GM03348 (cell line): ENCODE results near the gene ADAP2.
"Not testable (repeated sequence)": the region's sequence is repeated elsewhere in the genome, so short reads cannot be mapped to it uniquely, and the experiment has no call there.

ENCODE experiments used
- DNase-seq: peaks from one replicate; pipeline ENCODE4 v3.0.0; 2012; ENCODE audit warnings: low spot score

Gene ADAP2

DNA sequence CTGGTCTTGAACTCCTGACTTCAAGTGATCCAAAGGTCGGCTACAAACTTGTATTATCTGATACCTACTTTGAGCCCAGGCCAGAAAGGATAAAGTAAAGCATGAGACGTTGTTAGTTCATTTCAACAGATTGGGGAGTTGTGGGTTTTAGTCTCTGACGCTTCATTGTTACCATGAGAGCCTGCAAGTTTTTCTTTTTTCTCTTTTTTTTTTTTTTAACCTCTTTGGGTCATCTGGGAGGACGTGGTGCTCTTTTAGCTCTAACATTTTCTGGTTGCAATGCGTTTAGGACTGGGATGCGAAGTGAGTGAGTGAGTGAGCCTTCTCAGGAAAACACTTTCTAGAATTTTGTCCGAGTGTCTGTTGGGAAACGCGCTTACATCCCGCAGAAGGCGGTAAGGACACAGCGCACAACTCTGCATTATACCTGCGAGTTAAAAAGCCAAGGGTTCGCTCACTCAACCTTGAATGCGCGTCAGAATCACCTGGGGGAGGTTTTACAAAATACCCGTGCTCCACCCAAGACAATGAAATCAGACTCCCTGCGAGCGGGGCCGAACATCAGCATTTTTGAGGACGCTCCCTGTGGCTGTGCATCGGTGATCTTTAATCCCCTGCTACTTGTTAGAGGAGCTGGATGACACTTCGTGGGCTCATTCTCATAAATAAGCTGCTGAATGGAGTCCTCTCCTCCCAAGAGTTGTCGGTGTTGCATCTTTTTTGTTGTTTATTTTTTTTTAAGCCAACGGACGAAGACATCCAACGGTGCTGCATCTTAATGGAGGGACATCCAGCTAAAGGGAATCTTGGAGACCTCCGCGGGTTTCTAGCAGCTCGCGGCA, 48.5 kb downstream of the ADAP2 start:
- DNase-seq = peak; percentile 47

DNA sequence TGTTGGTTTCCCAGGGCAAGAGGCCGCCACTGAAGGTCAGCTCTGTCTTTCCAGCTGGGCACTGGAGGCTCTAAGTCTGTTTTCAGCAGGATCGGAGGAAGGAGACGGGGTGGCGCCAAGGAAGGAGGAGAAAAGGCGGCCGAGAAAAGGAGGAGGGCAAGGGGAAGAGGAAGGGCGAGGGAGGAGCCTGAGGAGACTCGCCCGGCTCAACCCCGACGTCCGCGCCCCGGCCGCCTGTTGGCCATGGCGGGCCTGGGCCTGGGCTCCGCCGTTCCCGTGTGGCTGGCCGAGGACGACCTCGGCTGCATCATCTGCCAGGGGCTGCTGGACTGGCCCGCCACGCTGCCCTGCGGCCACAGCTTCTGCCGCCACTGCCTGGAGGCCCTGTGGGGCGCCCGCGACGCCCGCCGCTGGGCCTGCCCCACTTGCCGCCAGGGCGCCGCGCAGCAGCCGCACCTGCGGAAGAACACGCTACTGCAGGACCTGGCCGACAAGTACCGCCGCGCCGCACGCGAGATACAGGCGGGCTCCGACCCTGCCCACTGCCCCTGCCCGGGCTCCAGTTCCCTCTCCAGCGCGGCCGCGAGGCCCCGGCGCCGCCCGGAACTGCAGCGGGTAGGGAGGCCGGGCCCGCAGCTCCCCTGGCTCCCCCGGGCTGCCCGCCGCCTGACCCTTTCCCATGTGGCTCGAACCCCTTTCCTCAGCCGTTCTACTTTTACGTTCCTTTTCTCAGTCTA, 49.3 kb downstream of the ADAP2 start, which contains the start of gene RNF135:
RNF135 (plus strand) TSS at position 209 of the 737 bp plus-strand sequence; CDS start at position 244, 35 bp downstream.
- peak; percentile 97 for DNase-seq

DNA sequence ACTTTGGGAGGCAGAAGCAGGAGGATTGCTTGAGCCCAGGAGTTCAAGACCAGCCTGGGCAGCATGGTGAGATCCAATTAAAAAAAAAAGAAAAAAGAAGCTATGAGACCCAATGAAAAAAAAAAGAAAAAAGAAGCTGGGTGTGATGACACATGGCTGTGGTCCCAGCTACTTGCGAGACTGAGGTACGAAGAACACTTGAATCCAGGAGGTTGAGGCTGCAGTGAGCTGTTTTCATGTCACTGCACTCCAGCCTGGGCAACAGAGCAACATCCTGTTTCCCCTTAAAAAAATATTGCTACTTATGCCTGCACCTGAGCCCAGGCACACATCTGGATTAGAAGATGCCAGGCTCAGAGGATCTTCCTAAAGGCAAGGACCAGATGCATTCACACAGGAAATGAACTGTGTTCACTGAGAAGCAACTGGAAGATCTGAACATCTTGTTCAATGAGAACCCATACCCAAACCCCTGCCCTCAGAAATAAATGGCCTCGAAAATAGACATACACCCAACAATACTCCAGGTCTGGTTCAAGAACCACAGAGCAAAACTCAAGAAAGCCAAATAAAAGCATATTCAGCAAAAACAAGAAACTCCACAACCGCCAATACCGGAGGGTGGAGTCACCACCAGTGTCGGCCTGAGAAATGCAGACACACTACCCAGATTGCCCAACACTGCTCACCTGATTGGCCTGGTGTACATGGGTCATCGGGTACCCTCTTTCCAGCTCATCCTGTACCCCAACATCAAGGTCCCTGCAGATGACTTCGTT, 53.5 kb downstream of the ADAP2 start:
- no peak for DNase-seq

DNA sequence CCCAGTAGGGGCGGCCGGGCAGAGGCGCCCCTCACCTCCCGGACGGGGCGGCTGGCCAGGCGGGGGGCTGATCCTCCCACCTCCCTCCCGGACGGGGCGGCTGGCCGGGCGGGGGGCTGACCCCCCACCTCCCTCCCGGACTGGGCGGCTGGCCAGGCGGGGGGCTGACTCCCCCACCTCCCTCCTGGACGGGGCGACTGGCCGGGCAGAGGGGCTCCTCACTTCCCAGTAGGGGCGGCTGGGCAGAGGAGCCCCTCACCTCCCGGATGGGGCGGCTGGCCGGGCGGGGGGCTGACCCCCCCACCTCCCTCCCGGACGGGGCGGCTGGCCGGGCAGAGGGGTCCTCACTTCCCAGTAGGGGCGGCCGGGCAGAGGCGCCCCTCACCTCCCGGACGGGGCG, 58.2 kb downstream of the ADAP2 start:
- not testable (repeated sequence) for DNase-seq

DNA sequence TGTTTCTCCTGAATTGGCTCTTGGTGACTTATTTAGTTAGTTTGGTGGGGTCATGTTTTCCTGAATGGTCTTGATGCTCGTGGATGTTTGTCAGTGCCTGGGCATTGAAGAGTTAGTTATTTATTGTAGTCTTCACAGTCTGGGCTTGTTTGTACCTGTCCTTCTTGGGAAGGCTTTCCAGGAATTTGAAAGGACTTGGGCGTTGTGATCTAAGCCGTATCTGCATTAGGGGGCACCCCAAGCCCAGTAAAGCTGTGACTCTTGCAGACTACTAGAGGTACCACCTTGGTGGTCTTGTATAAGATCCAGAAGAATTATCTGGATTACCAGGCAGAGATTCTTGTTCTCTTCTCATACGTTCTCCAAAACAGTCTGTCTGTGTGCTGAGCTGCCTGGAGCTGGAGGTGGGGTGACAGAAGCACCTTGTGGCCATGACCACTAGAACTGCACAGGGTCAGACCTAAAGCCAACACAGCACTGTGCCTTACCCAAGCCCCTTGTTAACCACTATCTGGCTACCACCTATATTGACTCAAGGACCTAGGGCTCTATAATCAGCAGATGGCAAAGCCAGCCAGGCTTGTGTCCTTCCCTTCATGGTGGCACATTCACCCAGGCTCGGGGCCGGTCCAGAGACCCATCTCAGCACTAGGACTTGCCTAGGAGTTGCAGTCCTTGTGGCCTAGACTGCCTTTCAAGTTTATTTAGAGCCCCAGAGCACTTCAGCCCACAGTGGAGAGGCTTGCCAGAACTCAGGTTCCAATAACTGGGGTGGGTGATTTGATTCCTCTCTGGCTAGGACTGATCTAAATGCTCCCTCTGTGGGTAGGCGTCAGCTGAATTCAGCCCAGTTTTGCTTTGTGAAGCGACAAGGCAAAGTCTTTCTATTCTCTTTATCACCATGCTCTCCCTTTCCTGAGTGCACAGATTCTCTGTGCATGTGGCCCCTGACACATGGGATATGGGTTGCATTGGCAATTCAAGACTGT, 60.1 kb downstream of the ADAP2 start:
- DNase-seq = no peak

DNA sequence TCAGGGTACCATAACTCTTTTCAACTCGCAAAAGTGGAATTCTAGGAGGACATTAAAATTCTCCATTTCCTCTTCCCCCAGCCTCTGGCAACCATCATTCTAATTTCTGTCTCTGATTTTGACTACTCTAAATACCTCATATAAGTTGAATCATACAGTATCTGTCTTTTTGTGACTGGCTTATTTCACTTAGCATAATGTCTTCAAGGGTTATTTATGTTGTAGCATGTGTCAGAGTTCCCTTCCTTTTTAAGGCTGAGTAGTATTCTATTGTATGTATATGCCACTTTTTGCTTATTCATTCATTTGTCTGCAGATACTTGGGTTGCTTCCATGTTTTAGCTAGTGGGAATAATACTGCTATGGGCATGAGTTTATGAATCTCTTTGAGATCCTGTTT, 61.1 kb downstream of the ADAP2 start:
- DNase-seq = no peak

DNA sequence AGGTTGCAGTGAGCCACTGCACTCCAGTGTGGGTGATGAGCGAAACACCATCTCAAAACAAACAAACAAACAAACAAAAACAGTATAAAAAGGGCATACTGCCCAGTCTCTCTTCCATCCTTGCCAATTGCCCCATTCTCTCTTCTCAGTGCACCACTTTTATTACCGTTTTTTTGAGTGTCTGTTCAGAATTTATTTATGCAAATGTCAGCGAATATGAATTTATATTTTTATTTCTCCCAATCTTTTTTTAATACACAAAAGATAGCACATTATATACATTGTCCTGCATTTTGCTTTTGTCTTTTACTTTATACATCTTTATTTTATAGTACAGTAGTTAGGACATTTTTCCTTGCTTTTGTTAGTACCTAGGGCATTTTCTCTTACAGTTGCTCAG, 68.7 kb downstream of the ADAP2 start:
- DNase-seq = no peak

DNA sequence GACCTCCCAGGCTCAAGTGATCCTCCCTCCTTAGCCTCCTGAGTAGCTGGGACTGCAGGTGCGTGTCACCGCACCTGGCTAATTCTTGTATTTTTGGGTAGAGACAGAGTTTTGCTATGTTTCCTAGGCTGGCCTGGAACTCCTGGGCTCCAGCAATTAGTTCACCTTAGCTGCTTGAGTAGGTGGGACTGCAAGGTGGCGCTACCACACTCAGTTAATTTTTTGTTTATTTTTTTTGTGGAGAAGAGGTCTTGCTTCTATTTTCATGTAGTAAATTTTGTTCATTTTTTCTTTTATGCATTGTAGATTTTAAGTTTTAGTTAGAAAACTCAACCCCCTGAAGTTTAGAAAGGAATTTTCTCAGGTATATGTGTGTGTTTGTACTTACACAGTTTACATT, 70.8 kb downstream of the ADAP2 start:
- no peak for DNase-seq

DNA sequence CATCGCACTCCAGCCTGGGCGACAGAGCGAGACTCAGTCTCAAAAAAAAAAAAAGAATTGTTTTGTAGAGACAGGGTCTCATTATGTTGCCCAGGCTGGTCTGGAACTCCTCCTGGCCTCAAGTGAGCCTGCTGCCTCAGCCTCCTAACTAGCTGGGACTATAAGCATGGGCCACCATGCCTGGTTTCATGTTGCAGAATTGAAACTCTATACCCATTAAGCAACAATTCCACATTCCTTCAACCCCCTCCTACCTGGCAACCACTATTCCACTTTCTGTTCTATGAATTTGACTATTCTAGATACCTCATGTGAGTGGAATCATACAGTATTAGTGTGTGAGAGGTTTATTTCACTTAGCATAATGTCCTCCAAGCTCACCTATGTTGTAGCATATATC, 73.6 kb downstream of the ADAP2 start:
- no peak for DNase-seq

DNA sequence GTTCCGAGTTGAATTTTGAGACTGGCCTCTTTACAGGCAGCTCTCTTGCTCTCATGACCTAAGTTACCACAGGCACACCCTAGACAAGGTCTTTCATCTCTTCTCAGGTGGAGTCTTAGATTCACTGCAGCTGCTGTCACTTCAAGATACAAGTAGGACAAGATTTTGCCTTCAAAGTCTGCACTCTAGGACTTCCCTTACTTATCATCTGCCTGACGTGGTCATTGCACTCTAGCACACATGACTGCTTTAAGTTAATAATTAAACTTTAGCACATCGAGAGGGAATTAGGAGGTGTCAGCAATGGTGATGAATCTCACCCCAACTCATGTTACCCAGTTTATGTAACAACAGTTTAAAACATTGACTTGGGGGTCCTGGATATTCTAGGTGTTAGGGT, 74.7 kb downstream of the ADAP2 start:
- no peak for DNase-seq

DNA sequence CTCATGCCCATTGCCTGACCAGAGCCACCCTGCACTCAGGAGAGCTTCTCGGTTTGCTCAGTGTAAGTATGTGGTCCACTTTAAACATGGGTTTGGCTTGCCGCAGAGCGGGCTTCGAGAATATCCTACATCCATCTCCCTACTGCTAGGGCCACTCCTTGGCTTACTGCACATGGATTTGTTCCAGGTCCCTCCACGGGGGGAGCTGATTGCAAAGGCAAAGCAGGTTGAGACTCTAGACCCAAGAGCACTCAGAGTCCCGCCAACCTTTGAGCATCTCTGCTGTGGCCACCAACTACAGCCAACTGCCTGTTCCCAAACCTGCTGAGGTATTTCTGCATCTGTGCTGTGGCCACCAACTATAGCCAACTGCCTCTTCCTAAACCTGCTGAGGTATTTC, 75.5 kb downstream of the ADAP2 start:
- DNase-seq = no peak

DNA sequence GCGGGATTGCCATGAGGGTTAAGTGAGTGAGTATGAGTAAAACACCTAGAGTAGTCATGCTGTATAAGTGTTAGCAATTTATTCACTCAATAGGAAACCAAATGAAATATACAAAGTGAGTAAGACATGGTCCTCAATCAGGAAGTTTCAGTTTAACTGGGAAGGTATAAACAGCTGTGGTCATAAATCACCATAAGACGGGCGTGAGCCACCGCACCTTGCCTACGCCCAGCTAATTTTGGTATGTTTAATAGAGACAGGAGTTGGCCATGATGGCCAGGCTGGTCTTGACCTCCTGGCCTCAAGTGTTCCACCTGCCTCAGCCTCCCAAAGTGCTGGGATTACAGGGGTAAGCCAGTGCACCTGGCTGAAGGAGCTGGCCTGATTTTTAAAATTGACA, 76.1 kb downstream of the ADAP2 start:
- DNase-seq = no peak

DNA sequence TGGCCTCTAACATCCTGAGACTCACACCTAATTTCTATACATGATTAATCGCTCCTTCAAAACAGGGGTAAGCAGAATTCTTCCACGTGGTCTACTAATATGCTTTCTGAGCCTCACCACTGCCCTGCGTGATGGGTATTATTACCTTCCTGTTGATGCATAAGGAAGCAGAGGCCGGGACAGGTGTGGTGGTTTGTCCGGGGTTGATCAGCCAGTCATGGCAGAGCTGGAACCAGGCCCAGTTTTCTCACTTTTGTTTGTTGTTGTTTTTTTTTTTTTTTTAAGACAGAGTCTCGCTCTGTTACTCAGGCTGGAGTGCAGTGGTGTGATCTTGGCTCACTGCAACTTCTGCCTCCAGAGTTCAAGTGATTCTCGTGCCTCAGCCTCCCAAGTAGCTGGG, 80.3 kb downstream of the ADAP2 start:
- no peak for DNase-seq

DNA sequence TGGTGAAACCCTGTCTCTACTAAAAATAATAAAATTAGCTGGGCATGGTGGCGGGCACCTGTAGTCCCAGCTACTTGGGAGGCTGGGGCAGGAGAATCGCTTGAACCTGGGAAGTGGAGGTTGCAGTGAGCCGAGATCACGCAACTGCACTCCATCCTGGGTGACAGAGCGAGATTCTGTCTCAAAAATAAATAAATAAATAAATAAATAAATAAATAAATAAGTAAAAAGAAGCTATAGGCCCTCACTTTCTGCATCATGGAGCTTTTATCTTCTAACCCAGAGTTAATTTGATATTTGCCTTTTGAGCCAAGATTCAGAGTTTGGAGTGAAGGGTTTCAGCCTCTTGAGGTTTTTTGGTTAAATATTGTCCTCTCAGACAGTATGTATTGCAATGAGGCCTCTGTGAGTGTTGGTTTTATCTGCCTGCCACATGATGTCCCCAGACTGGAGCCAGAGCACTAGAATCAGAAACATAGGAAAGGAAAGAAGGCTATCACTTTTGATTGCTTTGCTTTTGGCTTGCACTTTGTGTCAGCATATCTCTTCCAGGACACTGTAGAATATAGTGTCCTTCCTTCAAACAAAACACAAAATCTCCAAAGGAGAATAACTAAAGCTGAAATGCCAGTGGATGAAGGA, 81.6 kb downstream of the ADAP2 start:
- DNase-seq = no peak

DNA sequence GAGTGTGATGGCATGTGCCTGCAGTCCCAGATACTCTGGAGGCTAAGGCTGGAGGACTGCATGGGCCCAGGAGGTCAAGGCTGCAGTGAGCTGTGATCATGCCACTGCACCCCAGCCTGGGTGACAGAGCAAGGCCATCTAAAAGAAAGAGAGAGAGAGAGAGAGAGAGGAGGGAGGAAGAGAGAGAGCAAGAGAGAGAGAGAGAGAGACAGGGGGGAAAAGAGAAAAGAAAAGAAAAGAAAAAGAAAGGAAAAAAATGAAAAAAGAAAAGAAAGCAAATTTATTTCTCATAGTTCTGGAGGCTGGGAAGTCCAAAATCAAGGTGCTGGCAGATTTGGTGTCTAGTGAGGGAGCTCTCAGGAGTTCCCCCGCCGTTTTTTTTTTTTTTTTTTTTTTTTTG, 82.4 kb downstream of the ADAP2 start:
- DNase-seq = no peak

DNA sequence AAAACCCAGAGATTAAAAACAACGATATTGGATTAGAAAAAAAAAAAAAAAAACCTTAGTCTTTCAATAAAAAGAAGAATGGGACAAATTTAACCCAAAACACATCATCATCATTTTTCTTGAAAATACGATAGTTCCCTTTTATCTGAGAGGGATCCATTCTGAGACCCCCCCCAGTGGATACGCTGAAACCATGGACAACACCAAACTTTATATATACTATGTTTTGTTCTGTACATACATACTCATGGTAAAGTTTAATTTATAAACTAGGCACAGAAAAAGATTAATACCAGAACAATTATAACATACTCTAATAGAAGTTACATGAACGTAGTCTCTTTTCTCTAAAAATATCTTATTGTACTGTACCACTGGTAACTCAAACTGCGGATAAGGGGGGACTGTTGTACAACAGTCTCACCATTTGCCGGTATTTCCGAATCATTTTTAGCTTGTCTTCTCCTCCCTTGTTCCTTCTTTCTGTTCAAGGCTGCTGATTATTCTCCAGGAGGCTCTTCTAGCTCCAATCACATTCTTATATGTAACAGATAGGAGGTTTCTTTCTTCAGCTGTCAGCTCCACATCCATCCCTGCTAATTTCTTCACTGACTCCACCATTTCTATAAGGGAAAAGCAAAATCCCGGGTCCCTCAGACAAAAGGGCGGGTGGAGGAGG, 86.1 kb downstream of the ADAP2 start:
- no peak for DNase-seq

DNA sequence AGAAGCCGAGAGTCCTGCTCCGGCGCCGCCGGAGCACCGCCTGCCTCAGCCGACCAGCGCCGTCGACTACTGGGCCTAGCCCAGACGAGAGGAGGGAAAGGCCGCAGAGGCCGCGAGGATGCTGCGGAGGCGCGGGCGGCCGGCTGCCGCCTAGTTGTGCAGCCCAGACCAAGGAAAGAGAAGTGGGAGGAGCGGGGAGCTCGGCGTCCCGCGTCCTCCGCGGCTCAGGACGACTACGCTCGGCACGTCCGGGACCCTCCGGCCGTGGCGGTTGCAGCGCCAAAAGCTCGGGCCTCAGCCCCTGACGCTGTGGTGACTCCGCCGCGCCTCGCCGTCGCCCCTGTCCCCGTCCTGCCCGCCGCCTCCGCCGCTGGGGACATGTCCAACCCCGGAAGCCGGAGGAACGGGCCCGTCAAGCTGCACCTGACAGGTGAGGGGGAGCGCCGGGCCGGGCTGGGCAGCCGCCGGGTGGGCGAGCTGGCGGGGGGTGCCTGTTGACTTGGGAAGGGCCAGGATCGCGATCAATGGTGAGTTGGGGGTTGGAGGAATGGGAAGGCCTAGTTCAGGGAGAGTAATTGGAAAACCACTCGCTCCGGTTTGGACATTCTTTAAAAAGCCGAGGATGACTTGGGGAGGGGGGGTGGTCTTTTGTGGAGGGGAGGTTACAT, 86.8 kb downstream of the ADAP2 start:
- DNase-seq = peak; percentile 76
